Cardiac muscle cell (in vitro differentiated cells and primary cell): ENCODE measurements around the gene MS4A6E. TPM values are rescaled to one million over a fixed set of nuclear protein-coding genes. Genes with fewer than 3 reads are reported as not detected.
"Not testable (repeated sequence)": the region's sequence is repeated elsewhere in the genome, so short reads cannot be mapped to it uniquely, and the experiment has no call there.

Source experiments
- DNase-seq, 2 donors: peaks; one replicate each; pipeline versions ENCODE4 v3.0.0 to v3.0.0-alpha.2; 2010 to 2017; ENCODE audit warnings: low read depth in 1 of 2, low spot score in 1 of 2
- H3K27ac ChIP-seq: fragments of 200-600 bp; sonication (generic); 2 replicates; pipeline ENCODE4 v1.5.1; 2016
- H3K27me3 ChIP-seq: fragments of 200-600 bp; sonication (generic); 2 replicates; pipeline ENCODE4 v1.6.0; 2016; ENCODE audit warnings: control low read depth
- H3K36me3 ChIP-seq: fragments of 200-600 bp; sonication (generic); 2 replicates; pipeline ENCODE4 v1.5.1; 2016; ENCODE audit warnings: control low read depth
- H3K4me1 ChIP-seq: fragments of 200-600 bp; sonication (generic); 2 replicates; pipeline ENCODE4 v1.8.1; 2017; ENCODE audit warnings: low read depth, mild to moderate bottlenecking, mixed run types
- H3K4me3 ChIP-seq: fragments of 200-600 bp; sonication (generic); 2 replicates; pipeline ENCODE4 v1.5.1; 2016; ENCODE audit warnings: mild to moderate bottlenecking
- H3K9me3 ChIP-seq: fragments of 200-600 bp; sonication (generic); 2 replicates; pipeline ENCODE4 v1.5.1; 2017; ENCODE audit warnings: low read depth, mild to moderate bottlenecking, control low read depth
- CTCF ChIP-seq: IDR thresholded peaks from 2 replicates; pipeline ENCODE4 v1.5.1; 2012; ENCODE audit warnings: low read depth, mild to moderate bottlenecking, low read length
- polyA plus RNA-seq: library from polyadenylated mRNA; unstranded; fragments of >200 nt; fragmentation: Nextera tagmentation; extraction: Ambion mirVana; gene quantifications from 2 replicates; pipeline ENCODE4 v1.2.1, GENCODE V29; 2016
- total RNA-seq: library from RNA; depleted of rRNA; stranded (reverse); fragments of >200 nt; gene quantifications from 2 replicates; pipeline ENCODE4 v1.2.3, GENCODE V29; 2016

MS4A6E gene
- total and polyA plus RNA-seq, 2 experiments from 2014 or later = not detected

DNA sequence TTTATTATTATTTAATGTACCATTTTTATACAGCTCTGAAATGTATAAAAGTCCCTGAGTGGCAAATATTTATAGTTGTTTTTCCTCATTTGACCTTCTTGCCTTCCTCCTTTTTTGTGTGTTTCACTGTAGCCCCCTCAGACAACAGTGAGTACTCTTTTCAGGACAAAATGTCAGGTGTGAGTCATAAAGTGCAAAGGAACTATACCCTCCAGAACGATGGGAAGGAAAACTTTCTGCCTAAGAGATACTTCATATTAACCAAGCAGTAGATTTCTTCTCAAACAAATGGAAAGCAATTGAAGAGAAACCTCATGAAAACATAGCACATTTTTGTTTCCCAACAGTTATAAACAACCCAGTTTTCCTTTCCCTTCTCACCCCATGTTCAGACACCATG lies 35.2 kb downstream of the MS4A6E start:
- no peaks in the 10 kb centered on the region for H3K9me3 ChIP-seq
- TF ChIP-seq CTCF = no peak
- no peak for DNase-seq
- no peak overlapping the region for H3K27ac ChIP-seq
- no peak overlapping the region for H3K4me3 ChIP-seq
- no peaks in the 10 kb centered on the region for H3K36me3 ChIP-seq
- no peaks in the 10 kb centered on the region for H3K4me1 ChIP-seq
- H3K27me3 ChIP-seq = no peaks in the 10 kb centered on the region

DNA sequence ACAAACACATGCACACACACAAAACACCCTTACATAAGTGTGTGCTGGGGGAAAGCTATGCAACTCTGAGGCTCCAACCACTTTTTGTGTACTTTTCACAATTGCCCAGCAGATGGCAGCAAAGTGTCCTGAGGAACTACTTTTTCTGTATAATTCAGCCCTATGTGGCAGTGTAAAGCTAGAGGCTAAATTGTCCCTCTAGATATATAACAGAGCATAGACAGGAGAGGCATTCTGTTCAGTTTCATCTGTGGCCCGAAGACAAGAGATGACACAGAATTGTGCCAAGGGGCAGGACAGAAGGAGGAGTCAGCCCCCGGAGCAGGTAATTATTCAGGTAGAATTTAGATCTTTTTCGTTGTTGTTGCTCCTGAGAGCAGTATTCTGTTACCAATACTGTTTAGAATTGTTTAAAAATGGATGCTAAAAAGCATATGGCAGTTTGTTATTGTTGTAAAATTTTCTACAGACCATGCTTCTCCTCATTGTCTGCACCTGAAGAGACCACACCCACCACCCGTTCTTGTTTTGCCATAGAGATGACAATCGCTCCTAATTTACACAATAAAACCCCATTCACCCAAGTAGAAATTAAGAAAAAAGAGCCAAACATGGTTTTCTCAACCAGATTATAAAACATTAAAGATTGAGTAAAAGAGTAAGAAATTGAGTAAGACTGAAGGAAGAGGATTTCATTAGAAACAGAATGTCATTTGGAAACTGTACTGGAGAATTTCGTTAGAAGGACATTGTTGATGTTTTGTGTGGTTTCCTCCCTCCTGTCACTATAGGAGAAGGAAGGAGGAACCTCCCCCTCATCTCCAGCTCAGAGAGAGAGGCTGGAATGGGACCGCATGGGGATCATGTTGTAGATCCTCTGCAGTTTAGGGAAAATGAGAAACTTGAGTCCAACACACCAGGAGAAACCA lies 36.8 kb downstream of the MS4A6E start:
- Histone ChIP-seq H3K27ac (no peak overlapping the region), H3K36me3 (no peaks in the 10 kb centered on the region), H3K9me3 (no peaks in the 10 kb centered on the region), H3K27me3 (no peaks in the 10 kb centered on the region), H3K4me3 (no peak overlapping the region), H3K4me1 (no peaks in the 10 kb centered on the region)
- TF ChIP-seq CTCF = peak; percentile 75
- DNase-seq = peak; percentile 59 to 72

DNA sequence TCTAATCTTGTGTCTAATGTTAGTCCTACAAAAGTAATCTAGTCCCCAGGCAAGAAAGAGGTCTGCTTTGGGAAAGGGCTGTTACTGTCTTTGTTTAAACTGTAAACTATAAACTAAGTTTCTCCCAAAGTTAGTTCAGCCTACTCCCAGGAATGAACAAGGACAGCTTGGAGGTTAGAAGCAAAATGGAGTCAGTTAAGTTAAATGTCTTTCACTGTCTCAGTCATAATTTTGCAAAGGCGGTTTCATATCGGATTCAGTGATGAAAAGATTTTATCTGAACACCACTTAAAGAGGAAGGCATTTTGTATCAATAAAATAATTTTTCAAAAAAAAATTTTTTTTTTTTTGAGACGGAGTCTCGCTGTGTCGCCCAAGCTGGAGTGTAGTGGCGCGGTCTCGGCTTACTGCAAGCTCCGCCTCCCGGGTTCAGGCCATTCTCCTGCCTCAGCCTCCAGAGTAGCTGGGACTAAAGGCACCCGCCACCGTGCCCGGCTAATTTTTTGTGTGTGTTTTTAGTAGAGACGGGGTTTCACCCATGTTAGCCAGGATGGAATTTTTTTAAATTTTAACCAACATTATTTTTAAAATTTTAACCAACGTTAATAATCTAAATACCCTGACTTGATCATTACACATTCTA lies 39.3 kb downstream of the MS4A6E start:
- H3K4me1 ChIP-seq, DNase-seq, H3K27me3 ChIP-seq, H3K36me3 ChIP-seq, H3K4me3 ChIP-seq, H3K9me3 ChIP-seq, H3K27ac ChIP-seq: not testable (repeated sequence)

GRCh38 chr11:60367009-60367408 lies 40.0 kb downstream of the MS4A6E start:
- Histone ChIP-seq H3K27ac (no peak overlapping the region), H3K27me3 (no peaks in the 10 kb centered on the region), H3K4me3 (no peak overlapping the region), H3K4me1 (no peaks in the 10 kb centered on the region), H3K9me3 (no peaks in the 10 kb centered on the region), H3K36me3 (no peaks in the 10 kb centered on the region)
- TF ChIP-seq CTCF = no peak
- no peak for DNase-seq

- Histone ChIP-seq H3K4me1 (no peaks in the 10 kb centered on the region), H3K36me3 (no peaks in the 10 kb centered on the region), H3K4me3 (no peak overlapping the region), H3K27ac (no peak overlapping the region), H3K9me3 (no peaks in the 10 kb centered on the region), H3K27me3 (no peaks in the 10 kb centered on the region)
- TF ChIP-seq CTCF = no peak
- DNase-seq = no peak
Measured at GRCh38 chr11:60367896-60368295, 40.8 kb downstream of the MS4A6E start.

- H3K9me3 ChIP-seq = no peaks in the 10 kb centered on the region
- H3K4me3 ChIP-seq = no peak overlapping the region
- DNase-seq = no peak
- no peak for TF ChIP-seq CTCF
- H3K27me3 ChIP-seq = no peaks in the 10 kb centered on the region
- no peaks in the 10 kb centered on the region for H3K36me3 ChIP-seq
- H3K27ac ChIP-seq = no peak overlapping the region
- H3K4me1 ChIP-seq = no peaks in the 10 kb centered on the region
Measured at GRCh38 chr11:60370252-60370810, 43.3 kb downstream of the MS4A6E start.
